GM12892 (cell line): ENCODE data around the gene ATXN2L. TPM values are rescaled to one million over a fixed set of nuclear protein-coding genes. Genes with fewer than 3 reads are reported as not detected.
"Not testable (repeated sequence)": the region's sequence is repeated elsewhere in the genome, so short reads cannot be mapped to it uniquely, and the experiment has no call there.

ENCODE experiments used
- DNase-seq: peaks from one replicate; pipeline ENCODE4 v3.0.0; 2011; ENCODE audit not compliant: insufficient read length
- FAIRE-seq: peaks from 2 replicates; lab custom pipeline; 2011; peaks lifted over from hg19 to GRCh38; lab: Jason Lieb, UNC
- POLR2A ChIP-seq: IDR thresholded peaks from 2 replicates; pipeline ENCODE4 v1.6.1; 2011; ENCODE audit warnings: low read depth, low read length, control low read depth
- POLR2AphosphoS5 ChIP-seq: IDR thresholded peaks from 2 replicates; pipeline ENCODE4 v1.6.1; 2011; ENCODE audit warnings: low read depth, low read length, control low read depth
- TAF1 ChIP-seq: IDR thresholded peaks from 2 replicates; pipeline ENCODE4 v1.6.1; 2011; ENCODE audit warnings: low read depth, mild to moderate bottlenecking, control low read depth, low read length, borderline replicate concordance
- polyA plus RNA-seq: library from polyadenylated mRNA; unstranded; fragments of >200 nt; gene quantifications from one replicate; pipeline ENCODE4 v1.2.1, GENCODE V29; 2012; ENCODE audit warnings: missing spikeins, inconsistent platforms; ENCODE audit not compliant: missing spikeins

The ATXN2L gene
- polyA plus RNA-seq, result 68.5 TPM

- peak; percentile 91 for FAIRE-seq
- peak; percentile 98 for TF ChIP-seq POLR2A
- peak; percentile 88 for TF ChIP-seq TAF1
- peak; percentile 98 for TF ChIP-seq POLR2AphosphoS5
- DNase-seq, result peak; percentile 86
Observed at GRCh38 chr16:28822520-28823290, at the start of gene ATXN2L. Gene ATXN2L (plus strand): TSS chr16:28822999. CDS start chr16:28823260, 261 bp downstream.

- not testable (repeated sequence) for DNase-seq, FAIRE-seq
Observed at GRCh38 chr16:28781697-28782096, 41.1 kb upstream of the ATXN2L start.

GRCh38 chr16:28782357-28782756 lies 40.4 kb upstream of the ATXN2L start:
- FAIRE-seq, result not testable (repeated sequence)

GRCh38 chr16:28802235-28803019 lies 20.4 kb upstream of the ATXN2L start:
- DNase-seq, FAIRE-seq: not testable (repeated sequence)

More at GRCh38 chr16:28782357-28782756, 40.4 kb upstream of the ATXN2L start:
- not testable (repeated sequence) for DNase-seq

- not testable (repeated sequence) for FAIRE-seq, DNase-seq
Observed at GRCh38 chr16:28807445-28808120, 15.2 kb upstream of the ATXN2L start.

GRCh38 chr16:28820016-28820415 lies 2.8 kb upstream of the ATXN2L start:
- no peak for DNase-seq
- TF ChIP-seq POLR2AphosphoS5 (no peak), TAF1 (no peak), POLR2A (no peak)
- no peak for FAIRE-seq

GRCh38 chr16:28820546-28820945 lies 2.3 kb upstream of the ATXN2L start:
- DNase-seq, FAIRE-seq: not testable (repeated sequence)

- FAIRE-seq (no peak), DNase-seq (no peak)
- TF ChIP-seq TAF1, result no peak
Observed at GRCh38 chr16:28821874-28822519, 802 bp upstream of the ATXN2L start.

- FAIRE-seq, result no peak
- DNase-seq, result no peak
- TF ChIP-seq POLR2AphosphoS5 (no peak), TAF1 (0 out of 2 replicates have a peak, but pooled peaks have one; percentile 29)
Observed at GRCh38 chr16:28823291-28823872, 583 bp downstream of the ATXN2L start.

- DNase-seq (peak; percentile 88), FAIRE-seq (peak; percentile 94)
Observed at GRCh38 chr16:28823873-28824716, 1.3 kb downstream of the ATXN2L start.

GRCh38 chr16:28824717-28824973 lies 1.8 kb downstream of the ATXN2L start:
- FAIRE-seq (no peak), DNase-seq (no peak)
- TF ChIP-seq POLR2AphosphoS5, result no peak

More at GRCh38 chr16:28823873-28824716, 1.3 kb downstream of the ATXN2L start:
- TF ChIP-seq POLR2AphosphoS5 (peak; percentile 91), TAF1 (no peak), POLR2A (peak; percentile 82)
